GM12878 (cell line): ENCODE results near the gene TGFBR3.

Experiments
- GABPA ChIP-seq: IDR thresholded peaks from 2 replicates; pipeline ENCODE4 v1.6.1; 2014; ENCODE audit warnings: antibody characterized with exemption, low read depth, mild to moderate bottlenecking, inconsistent platforms
- KDM1A ChIP-seq: fragments of 200-600 bp; sonication (generic); IDR thresholded peaks from 2 replicates; pipeline ENCODE4 v1.6.1; 2016; ENCODE audit warnings: borderline replicate concordance
- MAX ChIP-seq: IDR thresholded peaks from 2 replicates; pipeline ENCODE4 v1.6.1; 2012; ENCODE audit warnings: low read depth, low read length, improper control_type of control experiment
- NRF1 ChIP-seq: conservative IDR thresholded peaks from 2 replicates; pipeline ENCODE4 v1.6.1; 2011; ENCODE audit warnings: mild to moderate bottlenecking, low read depth, low read length, improper control_type of control experiment
- PML ChIP-seq: IDR thresholded peaks from 2 replicates; pipeline ENCODE4 v1.6.1; 2012; ENCODE audit warnings: low read length, inconsistent platforms
- POLR2A ChIP-seq: IDR thresholded peaks from 2 replicates; pipeline ENCODE4 v1.6.1; 2011; ENCODE audit warnings: low read depth, mild to moderate bottlenecking, low read length
- POLR2AphosphoS5 ChIP-seq: IDR thresholded peaks from 2 replicates; pipeline ENCODE4 v1.6.1; 2011; ENCODE audit warnings: mild to moderate bottlenecking, low read length, inconsistent platforms
- RAD21 ChIP-seq: IDR thresholded peaks from 2 replicates; pipeline ENCODE4 v1.6.1; 2011; ENCODE audit warnings: mild to moderate bottlenecking, low read depth, low read length, moderate library complexity; ENCODE audit not compliant: insufficient read depth
- RELA ChIP-seq: fragments of 450-650 bp; IDR thresholded peaks from 2 replicates; pipeline ENCODE4 v1.8.0; 2014; ENCODE audit warnings: borderline replicate concordance; ENCODE audit not compliant: partially characterized antibody
- RFX5 ChIP-seq: IDR thresholded peaks from 2 replicates; pipeline ENCODE4 v1.6.1; 2011; ENCODE audit warnings: low read depth, low read length, improper control_type of control experiment
- SMC3 ChIP-seq: IDR thresholded peaks from 2 replicates; pipeline ENCODE4 v1.6.1; 2011; ENCODE audit warnings: low read length, improper control_type of control experiment, borderline replicate concordance
- SUPT20H ChIP-seq: IDR thresholded peaks from 2 replicates; pipeline ENCODE4 v1.6.1; 2011; ENCODE audit warnings: low read depth, mild to moderate bottlenecking, low read length, moderate library complexity, borderline replicate concordance; ENCODE audit not compliant: control insufficient read depth
- ZNF622 ChIP-seq: fragments of 450-650 bp; IDR thresholded peaks from 2 replicates; pipeline ENCODE4 v1.6.1; 2017; ENCODE audit warnings: mild to moderate bottlenecking, inconsistent platforms
- TF ChIP-seq, protein P1 (sequence below), 3 experiments: IDR thresholded peaks in 2 of 3; conservative IDR thresholded peaks in 1 of 3; 2 replicates each; pipeline ENCODE4 v1.5.1; 2011; ENCODE audit warnings: low read depth in 3 of 3, low read length in 3 of 3, mild to moderate bottlenecking in 3 of 3, control low read depth in 2 of 3, moderate library complexity in 2 of 3, inconsistent platforms in 1 of 3, mixed read lengths in 1 of 3; ENCODE audit not compliant: control insufficient read depth in 2 of 3, insufficient read depth in 1 of 3; ENCODE audit errors: extremely low read depth in 1 of 3

DNA sequence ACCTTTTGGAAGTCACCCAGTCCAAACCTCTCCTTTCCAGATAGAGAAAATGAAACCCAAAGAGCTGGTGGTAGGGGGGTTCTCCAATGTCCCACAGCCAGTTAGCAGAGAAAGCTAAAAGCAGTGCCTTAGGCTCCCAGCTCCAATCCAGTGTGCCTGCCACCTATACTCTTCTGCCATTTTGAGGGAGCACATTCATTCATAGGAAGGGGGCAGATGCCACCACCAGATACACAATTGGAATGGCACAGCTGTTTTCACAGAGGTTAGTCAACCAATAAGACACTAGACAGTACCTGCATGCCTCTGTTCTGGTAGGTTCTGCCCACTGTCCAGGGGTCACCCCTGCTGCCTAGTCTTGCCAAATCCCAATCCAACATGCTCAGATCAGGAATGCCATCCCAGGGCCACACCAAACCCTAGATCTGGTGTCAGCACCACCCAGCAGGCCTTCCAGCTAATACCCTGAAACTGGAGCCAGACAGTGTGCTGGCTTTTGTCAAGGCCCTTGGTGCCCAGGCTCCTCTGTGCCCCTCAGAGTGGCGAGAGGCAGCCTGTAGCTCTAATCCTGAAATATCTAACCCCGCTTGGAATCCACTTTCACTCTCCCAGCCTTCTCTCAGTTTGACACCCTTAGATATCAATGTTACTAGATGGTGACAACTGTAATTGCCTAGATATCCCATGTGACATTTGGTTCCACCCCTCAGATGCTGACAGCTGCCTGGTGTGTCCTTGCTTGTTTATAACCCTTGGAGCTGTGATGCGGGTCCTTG is 178.6 kb downstream of the TGFBR3 start:
- TF ChIP-seq, protein P1, sequence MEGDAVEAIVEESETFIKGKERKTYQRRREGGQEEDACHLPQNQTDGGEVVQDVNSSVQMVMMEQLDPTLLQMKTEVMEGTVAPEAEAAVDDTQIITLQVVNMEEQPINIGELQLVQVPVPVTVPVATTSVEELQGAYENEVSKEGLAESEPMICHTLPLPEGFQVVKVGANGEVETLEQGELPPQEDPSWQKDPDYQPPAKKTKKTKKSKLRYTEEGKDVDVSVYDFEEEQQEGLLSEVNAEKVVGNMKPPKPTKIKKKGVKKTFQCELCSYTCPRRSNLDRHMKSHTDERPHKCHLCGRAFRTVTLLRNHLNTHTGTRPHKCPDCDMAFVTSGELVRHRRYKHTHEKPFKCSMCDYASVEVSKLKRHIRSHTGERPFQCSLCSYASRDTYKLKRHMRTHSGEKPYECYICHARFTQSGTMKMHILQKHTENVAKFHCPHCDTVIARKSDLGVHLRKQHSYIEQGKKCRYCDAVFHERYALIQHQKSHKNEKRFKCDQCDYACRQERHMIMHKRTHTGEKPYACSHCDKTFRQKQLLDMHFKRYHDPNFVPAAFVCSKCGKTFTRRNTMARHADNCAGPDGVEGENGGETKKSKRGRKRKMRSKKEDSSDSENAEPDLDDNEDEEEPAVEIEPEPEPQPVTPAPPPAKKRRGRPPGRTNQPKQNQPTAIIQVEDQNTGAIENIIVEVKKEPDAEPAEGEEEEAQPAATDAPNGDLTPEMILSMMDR (IDR thresholded peaks at IDR 0.05 in 2 of 3, conservative IDR thresholded peaks at IDR 0.05 in 1 of 3; ENCODE audit: control insufficient read depth in 2 of 3, extremely low read depth in 1 of 3, insufficient read depth in 1 of 3, low read depth in 3 of 3, low read length in 3 of 3) = no peak
- TF ChIP-seq KDM1A (no peak), NRF1 (no peak), RFX5 (no peak), POLR2AphosphoS5 (no peak), RELA (no peak), ZNF622 (no peak), SUPT20H (no peak), MAX (no peak), GABPA (no peak), RAD21 (no peak), POLR2A (no peak), SMC3 (no peak), PML (no peak)
